ENCODE results near the gene OR5A2.

DNA sequence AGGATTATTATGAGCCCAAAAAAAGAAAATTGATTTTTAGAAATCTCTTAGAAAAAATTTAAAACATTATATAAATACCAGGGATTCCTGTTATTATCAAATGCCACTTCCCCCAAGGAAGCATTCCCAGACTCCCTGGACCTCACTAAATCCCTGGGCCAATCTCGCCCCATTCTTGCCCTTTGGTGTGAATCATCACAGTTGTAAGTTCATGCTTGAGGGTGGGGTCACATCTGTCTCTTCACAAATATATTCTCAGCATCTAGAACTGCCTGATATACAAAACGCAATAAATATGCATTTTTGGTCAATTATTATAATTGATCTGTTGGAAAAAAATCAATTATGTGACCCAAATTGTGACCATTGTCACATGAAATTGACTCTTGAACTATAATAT is 22.3 kb upstream of the OR5A2 start:
- TF ChIP-seq, protein P1, sequence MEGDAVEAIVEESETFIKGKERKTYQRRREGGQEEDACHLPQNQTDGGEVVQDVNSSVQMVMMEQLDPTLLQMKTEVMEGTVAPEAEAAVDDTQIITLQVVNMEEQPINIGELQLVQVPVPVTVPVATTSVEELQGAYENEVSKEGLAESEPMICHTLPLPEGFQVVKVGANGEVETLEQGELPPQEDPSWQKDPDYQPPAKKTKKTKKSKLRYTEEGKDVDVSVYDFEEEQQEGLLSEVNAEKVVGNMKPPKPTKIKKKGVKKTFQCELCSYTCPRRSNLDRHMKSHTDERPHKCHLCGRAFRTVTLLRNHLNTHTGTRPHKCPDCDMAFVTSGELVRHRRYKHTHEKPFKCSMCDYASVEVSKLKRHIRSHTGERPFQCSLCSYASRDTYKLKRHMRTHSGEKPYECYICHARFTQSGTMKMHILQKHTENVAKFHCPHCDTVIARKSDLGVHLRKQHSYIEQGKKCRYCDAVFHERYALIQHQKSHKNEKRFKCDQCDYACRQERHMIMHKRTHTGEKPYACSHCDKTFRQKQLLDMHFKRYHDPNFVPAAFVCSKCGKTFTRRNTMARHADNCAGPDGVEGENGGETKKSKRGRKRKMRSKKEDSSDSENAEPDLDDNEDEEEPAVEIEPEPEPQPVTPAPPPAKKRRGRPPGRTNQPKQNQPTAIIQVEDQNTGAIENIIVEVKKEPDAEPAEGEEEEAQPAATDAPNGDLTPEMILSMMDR (conservative IDR thresholded peaks at IDR 0.05; ENCODE audit: low read length), result no peak
- TF ChIP-seq EZH2phosphoT487 (IDR thresholded peaks at IDR 0.05; ENCODE audit: borderline replicate concordance, low read depth, low read length), result no peak

Data from OCI-LY7 (cell line).